ENCODE measurements around the gene BORCS8. TPM values are rescaled to one million over a fixed set of nuclear protein-coding genes. Genes with fewer than 3 reads are reported as not detected.

The BORCS8 gene
- polyA plus RNA-seq, 1 donor from 2014 or later: 75.6 TPM

- H4K20me1 ChIP-seq (ENCODE audit: insufficient read depth): no peaks in the 10 kb centered on the region
- H3K9me2 ChIP-seq (ENCODE audit: insufficient read depth, low read length): no peaks in the 10 kb centered on the region
- no peaks in the 10 kb centered on the region for H3K9me3 ChIP-seq (ENCODE audit: low read length)
- H3F3A ChIP-seq (ENCODE audit: insufficient read depth, low read length, poor library complexity, severe bottlenecking): no peaks in the 10 kb centered on the region
- no peak overlapping the region for H2AFZ ChIP-seq (ENCODE audit: low read depth, low read length)
- no peaks in the 10 kb centered on the region for H3K27me3 ChIP-seq (ENCODE audit: insufficient read depth, low read depth, low read length)
- H3K9ac ChIP-seq (ENCODE audit: low read length): no peak overlapping the region
- H3K4me3 ChIP-seq (ENCODE audit: low read length): no peak overlapping the region
- no peak overlapping the region for H3K27ac ChIP-seq (ENCODE audit: low read length)
- TF ChIP-seq, protein P1, sequence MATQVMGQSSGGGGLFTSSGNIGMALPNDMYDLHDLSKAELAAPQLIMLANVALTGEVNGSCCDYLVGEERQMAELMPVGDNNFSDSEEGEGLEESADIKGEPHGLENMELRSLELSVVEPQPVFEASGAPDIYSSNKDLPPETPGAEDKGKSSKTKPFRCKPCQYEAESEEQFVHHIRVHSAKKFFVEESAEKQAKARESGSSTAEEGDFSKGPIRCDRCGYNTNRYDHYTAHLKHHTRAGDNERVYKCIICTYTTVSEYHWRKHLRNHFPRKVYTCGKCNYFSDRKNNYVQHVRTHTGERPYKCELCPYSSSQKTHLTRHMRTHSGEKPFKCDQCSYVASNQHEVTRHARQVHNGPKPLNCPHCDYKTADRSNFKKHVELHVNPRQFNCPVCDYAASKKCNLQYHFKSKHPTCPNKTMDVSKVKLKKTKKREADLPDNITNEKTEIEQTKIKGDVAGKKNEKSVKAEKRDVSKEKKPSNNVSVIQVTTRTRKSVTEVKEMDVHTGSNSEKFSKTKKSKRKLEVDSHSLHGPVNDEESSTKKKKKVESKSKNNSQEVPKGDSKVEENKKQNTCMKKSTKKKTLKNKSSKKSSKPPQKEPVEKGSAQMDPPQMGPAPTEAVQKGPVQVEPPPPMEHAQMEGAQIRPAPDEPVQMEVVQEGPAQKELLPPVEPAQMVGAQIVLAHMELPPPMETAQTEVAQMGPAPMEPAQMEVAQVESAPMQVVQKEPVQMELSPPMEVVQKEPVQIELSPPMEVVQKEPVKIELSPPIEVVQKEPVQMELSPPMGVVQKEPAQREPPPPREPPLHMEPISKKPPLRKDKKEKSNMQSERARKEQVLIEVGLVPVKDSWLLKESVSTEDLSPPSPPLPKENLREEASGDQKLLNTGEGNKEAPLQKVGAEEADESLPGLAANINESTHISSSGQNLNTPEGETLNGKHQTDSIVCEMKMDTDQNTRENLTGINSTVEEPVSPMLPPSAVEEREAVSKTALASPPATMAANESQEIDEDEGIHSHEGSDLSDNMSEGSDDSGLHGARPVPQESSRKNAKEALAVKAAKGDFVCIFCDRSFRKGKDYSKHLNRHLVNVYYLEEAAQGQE (IDR thresholded peaks at IDR 0.05; ENCODE audit: borderline replicate concordance): no peak
- TF ChIP-seq CTCF (IDR thresholded peaks at IDR 0.05; ENCODE audit: poor library complexity, severe bottlenecking): no peak
- TF ChIP-seq EZH2 (IDR thresholded peaks at IDR 0.05; ENCODE audit: borderline replicate concordance, insufficient read depth, low read length, poor library complexity, severe bottlenecking): no peak
- TF ChIP-seq TAF1 (IDR thresholded peaks at IDR 0.05; ENCODE audit: low read depth): no peak
- no peak for TF ChIP-seq MXI1 (conservative IDR thresholded peaks at IDR 0.05; ENCODE audit: poor library complexity, severe bottlenecking)
- TF ChIP-seq POLR2AphosphoS5 (IDR thresholded peaks at IDR 0.05): no peak
- TF ChIP-seq RAD21 (conservative IDR thresholded peaks at IDR 0.05): no peak
- TF ChIP-seq EP300 (conservative IDR thresholded peaks at IDR 0.05; ENCODE audit: poor library complexity, severe bottlenecking): no peak
- TF ChIP-seq SMC3 (conservative IDR thresholded peaks at IDR 0.05; ENCODE audit: poor library complexity): no peak
- H3K79me2 ChIP-seq (replicated peaks; ENCODE audit: insufficient read depth, low read length): no peaks in the 10 kb centered on the region
- H3K36me3 ChIP-seq (ENCODE audit: insufficient read depth, low read length): no peaks in the 10 kb centered on the region
- no peak overlapping the region for H3K4me2 ChIP-seq (ENCODE audit: low read length)
Measured at GRCh38 chr19:19131989-19132388, 60.0 kb downstream of the BORCS8 start.

Small RNA genes within 50 kb of the gene (small RNA-seq; reads per million reads assigned to genes)
- gene RNU6-1028P: 0 reads per million in 3 experiments

Other genes with a start within 250 kb of the BORCS8 start
- 204 and 248 TPM in 2 replicates for gene SUGP2, start 158.6 kb downstream of the BORCS8 start, polyA plus RNA-seq
- 74.4 and 96.7 TPM in 2 replicates for gene ARMC6, start 158.5 kb downstream of the BORCS8 start, polyA plus RNA-seq
- gene SLC25A42, start 128.2 kb downstream of the BORCS8 start, polyA plus RNA-seq: 22.7 and 25.3 TPM in 2 replicates
- 19.5 and 22.4 TPM in 2 replicates for gene TMEM161A, start 53.7 kb downstream of the BORCS8 start, polyA plus RNA-seq
- 0.22 TPM in 1 of 2 replicates, not detected in the other for gene MEF2B, start 21.9 kb downstream of the BORCS8 start, polyA plus RNA-seq
- 40.0 and 42.8 TPM in 2 replicates for gene RFXANK, start 106 bp upstream of the BORCS8 start, polyA plus RNA-seq
- 15.1 and 21.6 TPM in 2 replicates for gene NR2C2AP, start 11.3 kb upstream of the BORCS8 start, polyA plus RNA-seq
- 52.1 and 59.5 TPM in 2 replicates for gene NCAN, start 19.8 kb upstream of the BORCS8 start, polyA plus RNA-seq
- not detected in 2 replicates for gene TM6SF2, start 81.1 kb upstream of the BORCS8 start, polyA plus RNA-seq
- gene SUGP1, start 128.4 kb upstream of the BORCS8 start, polyA plus RNA-seq: 82.0 and 85.8 TPM in 2 replicates
- 47.2 and 48.3 TPM in 2 replicates for gene MAU2, start 128.7 kb upstream of the BORCS8 start, polyA plus RNA-seq
- gene GATAD2A, start 213.5 kb upstream of the BORCS8 start, polyA plus RNA-seq: 13.9 and 18.1 TPM in 2 replicates

All from neural cell (in vitro differentiated cells).